Cardiac septum (tissue), 1 donor: Measurements from ENCODE around the gene SIRT2. TPM values are rescaled to one million over a fixed set of nuclear protein-coding genes. Genes with fewer than 3 reads are reported as not detected.
"Not testable (repeated sequence)": the region's sequence is repeated elsewhere in the genome, so short reads cannot be mapped to it uniquely, and the experiment has no call there.

Experiments used
- DNase-seq: peaks from one replicate; pipeline ENCODE4 v3.0.0-alpha.2; 2020; ENCODE audit warnings: low spot score
- intact Hi-C: fragments of 100-400 bp; cut with DNase I; formaldehyde crosslinking; loops from one replicate; pipeline ENCODE4 v1.14.0; 2022
- total RNA-seq: library from RNA; stranded (reverse); fragmentation: NEBNext Ultra II Directional; extraction: Animal tissue kit (Norgen Biotek cat#: 25700); gene quantifications from one replicate; pipeline ENCODE4 v1.2.1, GENCODE V29; 2021
- donor health status: DM: no; HTN: no; CAD: no.

The SIRT2 gene
- total RNA-seq, 1 donor from 2014 or later, result 49.6 TPM

DNA sequence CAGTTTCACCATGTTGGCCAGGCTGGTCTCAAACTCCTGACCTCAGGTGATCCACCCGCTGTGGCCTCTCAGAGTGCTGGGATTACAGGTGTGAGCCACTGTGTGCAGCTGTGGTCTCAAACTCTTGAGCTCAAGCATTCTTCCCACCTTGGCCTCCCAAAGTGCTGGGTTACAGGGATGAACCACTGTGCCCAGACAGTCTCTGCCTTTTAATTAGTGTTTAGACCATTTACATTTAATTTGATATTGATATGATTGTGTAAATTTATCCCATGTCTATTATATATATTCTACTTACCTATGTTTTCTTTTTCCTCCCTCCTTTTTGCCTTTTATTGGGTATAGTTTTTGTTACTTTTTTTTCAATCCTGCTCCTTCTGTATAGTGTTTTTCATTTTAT, 2.3 kb upstream of the SIRT2 start:
- no peak for DNase-seq
- intact Hi-C loops, result no loop called here

DNA sequence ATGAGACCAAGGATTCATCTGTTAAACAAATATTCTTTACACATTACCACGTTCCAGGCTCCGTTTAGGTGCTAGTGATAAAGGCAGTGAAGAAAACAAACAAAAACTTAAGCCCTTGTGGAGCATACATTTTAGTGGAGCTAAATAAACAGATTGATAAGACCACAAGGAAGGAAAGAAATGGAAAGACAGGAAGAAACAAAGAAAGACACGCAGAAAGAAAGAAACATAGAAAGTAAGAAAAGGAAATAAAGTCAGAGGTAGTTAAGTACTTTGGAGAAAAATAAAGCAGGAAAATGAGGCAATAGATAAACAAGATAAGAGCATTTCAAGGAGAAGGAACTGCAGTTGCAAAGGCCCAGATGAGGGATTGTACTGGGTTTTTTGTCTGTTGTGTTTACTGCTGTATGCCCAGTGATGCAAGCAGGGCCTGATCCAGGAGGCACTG, 1.3 kb upstream of the SIRT2 start:
- DNase-seq, result no peak
- intact Hi-C loops, result no loop called here

DNA sequence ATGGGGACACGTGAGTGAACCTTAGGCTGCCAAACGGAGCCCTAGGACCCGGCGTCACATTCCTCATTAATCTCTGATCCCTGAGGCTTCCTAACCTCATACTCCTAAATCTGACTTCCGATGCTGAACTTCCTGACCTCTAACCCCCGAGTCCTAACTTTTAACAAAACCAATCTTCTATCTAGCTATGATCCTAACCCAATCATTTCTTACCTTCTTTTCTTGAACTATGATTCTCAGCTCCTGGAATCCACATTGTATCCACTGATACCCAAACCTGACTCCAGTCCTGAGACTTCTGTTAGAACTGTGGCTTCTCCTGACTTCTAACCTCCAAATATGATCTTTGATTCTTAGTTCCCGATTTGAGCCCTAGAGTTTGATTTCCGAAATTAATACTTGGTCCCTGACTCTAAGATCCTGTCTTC, 798 bp upstream of the SIRT2 start:
- no peak for DNase-seq
- intact Hi-C loops, result no loop called here

DNA sequence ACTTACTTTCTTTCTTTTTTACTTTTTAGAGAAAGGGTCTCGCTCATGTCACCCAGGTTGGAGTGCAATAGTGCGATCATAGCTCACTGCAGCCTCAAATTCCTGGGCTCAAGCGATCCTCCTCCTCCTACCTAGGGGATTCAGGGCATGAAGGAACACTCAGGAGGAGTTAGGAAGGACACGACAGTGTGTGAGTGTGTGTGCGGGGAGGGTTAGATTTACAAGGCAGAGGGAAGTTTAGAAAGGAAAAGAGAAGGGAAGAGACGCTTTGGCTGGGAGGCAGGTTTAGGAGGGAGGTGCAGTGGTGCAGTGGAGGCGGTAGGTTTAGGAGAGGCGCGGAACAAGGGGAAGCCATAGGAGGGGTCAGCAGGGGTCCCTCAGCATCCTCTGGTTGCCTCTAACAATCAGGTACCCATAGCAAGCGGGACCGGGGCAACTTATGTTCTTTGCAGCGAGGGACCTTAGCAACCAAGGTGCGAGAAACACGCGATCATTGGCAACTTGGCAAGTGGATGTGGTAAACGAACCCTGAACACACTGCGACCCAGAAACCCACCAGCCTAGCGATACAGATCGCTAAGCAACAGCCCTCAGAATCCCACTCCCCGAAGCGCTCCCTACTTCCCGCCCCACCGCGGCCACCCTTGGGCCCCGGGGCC, 501 bp downstream of the SIRT2 start:
- intact Hi-C loops, result loop anchor here (2.0 to 5.0 kb wide), 2 partner anchors 32 to 47 kb away; partner anchors contain the start of genes MRPS12 and SARS2
- DNase-seq, result no peak

DNA sequence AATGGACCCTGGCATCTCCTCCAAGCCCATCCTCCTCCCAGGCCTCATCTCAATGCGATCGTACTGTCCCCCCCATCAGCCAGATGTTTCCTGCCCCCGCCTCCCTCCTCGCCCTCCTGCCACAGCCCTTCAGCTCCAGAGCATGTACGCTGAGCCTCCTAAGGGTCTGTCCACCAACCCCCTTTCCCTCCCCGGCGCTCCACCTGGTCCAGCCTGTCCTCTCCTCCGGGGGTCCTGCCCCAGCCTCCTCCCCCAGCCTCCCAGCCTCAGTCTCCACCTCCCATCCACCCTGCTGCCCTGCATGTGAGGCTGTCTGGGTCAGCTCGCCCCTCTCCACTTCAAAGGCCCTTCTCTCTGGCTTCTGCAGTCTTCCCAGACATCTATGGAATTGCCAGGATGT, 4.5 kb downstream of the SIRT2 start:
- DNase-seq, result no peak
- intact Hi-C loops, result loop anchor here (5.0 kb wide), 1 partner anchor 43 kb away; no protein-coding TSS in a partner anchor

DNA sequence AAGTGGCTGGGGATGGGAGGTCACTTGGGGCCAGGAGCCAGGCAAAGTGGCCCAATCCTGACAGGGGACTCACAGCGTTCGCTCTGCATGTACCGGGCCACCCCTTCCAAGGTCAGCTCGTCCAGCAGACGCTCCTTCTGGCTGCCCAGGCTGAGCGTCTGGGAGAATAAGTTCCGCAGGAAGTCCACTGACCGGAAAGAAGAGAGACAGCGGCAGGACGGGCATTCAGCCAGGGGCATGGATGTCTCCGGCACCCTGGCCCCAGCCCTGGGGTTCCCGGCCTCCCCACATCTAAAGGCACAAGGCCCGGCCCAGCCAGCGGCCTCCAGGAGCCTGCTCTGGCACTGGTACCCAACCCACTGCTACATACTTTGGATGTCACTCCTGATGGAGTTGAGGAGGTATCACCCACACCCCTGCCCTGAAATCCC, 6.1 kb downstream of the SIRT2 start:
- intact Hi-C loops, result no loop called here
- DNase-seq, result no peak

DNA sequence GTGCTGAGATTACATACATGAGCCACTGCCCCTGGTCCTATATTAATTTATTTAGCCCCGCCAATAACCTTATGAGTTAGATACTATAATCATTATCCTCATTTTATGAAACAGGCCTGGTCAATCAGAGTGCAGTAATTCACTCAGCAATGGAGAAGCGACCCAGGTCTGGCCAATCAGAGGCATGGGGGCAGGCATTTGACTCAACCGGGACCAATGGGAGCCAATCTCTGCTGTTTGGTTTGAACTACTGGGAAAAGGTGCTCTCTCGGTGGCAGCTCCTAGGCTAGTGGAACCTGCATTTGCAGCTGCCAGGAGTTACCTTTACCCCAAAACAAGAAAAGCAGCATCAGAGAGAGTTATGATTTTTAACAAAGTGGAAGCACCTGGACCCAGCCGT, 6.6 kb downstream of the SIRT2 start:
- no peak for DNase-seq
- intact Hi-C loops, result no loop called here

DNA sequence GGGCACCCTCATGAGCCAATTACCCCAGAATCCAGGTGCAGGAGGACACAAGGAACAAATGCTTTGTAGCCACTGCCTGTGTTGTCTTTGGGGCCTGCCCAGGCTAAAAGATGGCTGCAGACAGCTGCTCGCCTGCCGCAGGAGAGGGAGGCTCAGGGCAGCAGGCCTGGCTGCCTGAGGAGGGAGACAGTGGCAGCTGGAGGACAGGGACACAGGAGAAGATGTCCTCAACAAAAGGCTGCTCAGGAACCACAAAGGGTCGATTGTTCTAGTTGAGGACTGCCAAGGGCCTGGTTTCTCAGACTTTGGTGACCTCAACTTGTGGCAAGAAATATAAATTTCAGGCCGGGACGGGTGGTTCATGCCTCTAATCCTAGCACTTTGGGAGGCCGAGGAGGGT, 7.6 kb downstream of the SIRT2 start:
- intact Hi-C loops, result no loop called here
- DNase-seq, result no peak

DNA sequence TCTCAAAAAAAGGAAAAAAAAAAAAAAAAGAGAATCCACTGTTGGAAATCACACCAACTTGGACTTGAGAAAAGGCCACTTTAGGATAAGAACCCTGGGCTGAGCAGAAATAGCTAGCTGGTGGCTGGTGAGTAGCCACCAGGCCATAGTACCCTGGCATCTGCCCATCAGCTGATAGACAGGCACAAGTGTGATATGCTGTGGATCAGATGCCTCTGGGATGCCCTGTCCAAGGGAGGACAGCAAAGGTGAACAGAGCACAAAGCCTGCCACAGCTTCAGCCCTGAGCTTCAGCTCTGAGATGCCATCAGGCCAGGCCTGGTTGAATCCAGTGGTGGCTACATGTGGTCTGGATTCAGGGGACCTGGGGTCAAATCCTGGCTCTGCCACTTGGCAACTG, 8.7 kb downstream of the SIRT2 start:
- DNase-seq, result no peak
- intact Hi-C loops, result no loop called here

DNA sequence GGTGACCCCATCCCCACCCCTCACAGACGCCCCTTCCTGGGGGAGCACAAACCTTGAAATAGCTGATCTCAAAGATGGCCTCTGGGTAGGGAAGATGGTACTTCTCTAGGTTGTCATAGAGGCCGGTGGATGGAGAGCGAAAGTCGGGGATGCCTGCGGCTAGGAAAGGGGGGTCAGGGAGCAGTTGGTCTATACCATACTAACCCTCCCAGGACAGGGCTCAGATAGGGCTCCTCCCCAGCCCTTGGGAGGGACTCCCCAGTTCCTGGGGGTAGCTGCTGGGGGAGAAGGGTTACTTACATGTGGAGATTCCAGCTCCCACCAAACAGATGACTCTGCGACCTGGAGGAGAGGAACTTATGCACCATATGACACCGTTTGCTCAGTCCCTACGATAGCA, 9.6 kb downstream of the SIRT2 start:
- intact Hi-C loops, result no loop called here
- no peak for DNase-seq

DNA sequence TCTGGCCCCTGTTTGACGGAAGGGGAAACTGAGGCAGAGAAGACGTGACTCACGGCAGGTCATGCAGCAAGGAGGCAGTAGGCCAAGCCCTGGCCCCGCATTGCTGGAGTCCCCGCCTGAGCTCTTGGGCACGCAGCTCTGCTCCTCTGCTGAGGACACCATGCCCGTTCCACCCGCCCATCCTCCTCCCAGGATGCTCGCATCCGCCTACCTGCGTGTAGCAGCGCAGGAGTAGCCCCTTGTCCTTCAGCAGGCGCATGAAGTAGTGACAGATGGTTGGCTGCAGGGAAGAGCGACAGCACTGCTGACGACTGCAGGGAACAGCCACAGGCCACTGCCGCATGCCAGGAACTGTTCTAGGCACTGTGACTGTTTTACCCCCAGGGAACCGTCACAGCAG, 10.5 kb downstream of the SIRT2 start:
- intact Hi-C loops, result no loop called here
- DNase-seq, result no peak

DNA sequence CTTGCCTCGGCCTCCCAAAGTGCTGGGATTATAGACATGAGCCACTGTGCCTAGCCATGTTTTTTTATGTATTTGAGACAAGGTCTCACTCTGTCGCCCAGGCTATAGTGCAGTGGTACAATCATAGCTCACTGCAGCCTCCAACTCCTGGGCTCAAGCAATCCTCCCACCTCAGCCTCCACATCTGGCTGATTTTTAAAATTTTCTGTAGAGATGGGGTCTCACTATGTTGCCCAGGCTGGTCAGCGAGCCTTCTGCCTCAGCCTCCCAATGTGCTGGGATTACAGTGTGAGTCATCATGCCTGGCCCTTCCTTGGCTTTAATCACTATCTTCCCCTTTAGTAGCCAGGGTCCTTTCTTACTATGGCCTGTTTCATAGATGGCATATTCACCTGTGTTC, 14.7 kb downstream of the SIRT2 start:
- intact Hi-C loops, DNase-seq: not testable (repeated sequence)

DNA sequence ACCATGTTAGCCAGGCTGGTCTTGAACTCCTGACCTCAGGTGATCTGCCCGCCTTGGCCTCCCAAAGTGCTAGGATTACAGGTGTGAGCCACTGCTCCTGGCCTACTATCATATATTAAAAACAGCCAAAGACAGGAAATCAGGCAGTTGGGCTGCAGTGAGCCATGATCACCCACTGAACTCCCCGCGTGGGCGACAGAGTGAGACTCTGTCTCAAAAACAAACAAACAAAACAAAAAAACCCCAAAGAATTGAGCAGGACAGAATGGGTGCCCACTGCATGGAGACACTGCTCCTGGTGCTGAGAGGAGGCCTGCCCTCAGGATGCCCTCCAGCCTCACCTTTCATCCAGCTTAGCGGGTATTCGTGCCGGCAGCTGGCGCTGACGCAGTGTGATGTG, 16.1 kb downstream of the SIRT2 start:
- intact Hi-C loops, result no loop called here

DNA sequence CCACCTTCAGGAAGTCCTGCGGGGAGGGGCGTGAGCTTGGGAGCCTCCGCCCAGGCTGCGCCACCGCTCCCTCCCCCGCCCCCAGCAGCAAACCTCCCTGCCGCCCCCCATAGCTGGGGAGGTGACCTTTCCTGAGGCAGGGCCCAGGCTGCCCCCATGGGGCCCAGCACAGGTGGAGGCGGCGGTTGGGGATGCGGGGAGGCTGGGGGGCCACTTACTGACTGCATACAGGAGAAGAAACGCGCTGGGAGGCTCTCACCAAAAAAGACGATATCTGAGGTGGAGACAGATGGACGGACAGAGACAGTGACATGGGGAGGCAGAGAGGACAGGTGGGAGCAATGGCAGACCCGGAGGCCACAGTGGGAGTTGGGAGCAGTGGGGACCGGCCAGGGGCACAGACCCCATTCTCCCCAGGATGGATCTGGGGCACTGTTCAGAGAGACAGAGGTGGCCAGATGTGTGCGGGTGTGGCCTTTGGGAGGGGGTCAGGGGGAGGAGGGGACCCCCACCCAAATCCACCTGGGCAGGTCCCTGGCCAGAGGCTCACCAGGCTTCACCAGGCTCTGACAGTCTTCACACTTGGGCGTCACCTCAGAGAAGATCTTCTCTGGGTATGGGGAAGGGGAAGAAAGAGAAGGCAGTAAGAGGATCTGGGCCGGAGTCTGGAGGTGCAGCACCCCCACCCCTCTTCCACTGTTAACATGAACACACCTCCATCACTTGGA, 18.4 kb downstream of the SIRT2 start:
- DNase-seq, result no peak

More for the DNA sequence above, 16.1 kb downstream of the SIRT2 start:
- no peak for DNase-seq

DNA sequence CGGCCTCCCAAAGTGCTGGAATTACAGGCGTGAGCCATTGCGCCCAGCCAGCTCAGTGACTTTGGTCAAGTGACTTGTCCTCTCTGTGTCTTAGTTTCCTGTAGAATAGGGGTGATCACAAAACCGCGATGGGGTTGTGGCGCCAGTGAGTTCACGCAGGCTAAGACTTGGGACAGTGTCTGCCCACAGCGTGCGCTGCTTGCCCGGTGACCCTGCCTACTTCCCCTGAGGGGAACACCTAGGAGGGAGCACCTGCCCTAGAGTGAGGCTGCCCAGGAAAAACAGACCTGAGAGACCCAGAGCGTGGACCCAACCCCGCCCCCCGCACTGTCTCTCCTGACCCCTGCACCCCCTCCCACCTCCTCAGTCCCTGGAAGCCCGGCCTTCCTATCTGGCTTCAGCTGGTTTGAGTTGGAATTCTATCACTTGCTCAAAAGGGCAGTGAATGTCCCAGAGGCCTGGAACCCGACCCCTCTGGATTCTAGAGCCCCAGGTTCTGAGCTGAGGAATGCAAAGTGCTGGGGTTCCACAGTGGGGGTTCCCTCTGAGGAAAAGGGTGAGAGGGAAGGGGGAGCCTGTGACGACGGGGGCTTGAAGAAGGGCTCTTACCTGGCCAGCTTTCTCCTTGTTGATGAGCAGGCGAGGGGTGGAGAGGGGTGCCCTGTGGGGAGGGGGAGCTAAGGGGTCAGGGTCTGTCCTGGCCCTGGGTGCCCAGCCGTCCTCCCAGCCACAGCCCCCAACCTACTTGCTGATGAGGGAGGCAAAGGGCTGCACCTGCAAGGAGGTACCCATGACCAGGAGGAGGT, 19.1 kb downstream of the SIRT2 start:
- no peak for DNase-seq

More for the DNA sequence above, 18.4 kb downstream of the SIRT2 start:
- intact Hi-C loops, result no loop called here

DNA sequence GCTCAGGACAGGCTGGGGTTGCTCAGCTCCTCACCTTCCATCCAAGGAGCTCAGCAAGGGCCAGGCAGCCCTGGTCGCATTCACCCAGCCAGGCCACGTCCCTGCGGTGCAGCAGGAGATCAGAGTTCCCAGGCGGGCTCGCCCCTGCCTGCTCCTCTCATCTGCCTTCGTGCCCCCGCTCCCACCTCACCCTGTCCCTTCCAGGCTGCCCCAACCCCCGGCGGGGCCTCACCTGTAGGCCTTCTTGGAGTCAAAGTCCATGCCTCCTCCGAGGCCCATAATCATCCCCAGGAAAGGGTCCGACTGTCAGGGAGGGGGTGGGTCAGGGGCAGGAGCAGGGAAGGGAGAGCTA, 20.0 kb downstream of the SIRT2 start:
- intact Hi-C loops, result no loop called here
- DNase-seq, result no peak

More for the DNA sequence above, 19.1 kb downstream of the SIRT2 start:
- intact Hi-C loops, result no loop called here

DNA sequence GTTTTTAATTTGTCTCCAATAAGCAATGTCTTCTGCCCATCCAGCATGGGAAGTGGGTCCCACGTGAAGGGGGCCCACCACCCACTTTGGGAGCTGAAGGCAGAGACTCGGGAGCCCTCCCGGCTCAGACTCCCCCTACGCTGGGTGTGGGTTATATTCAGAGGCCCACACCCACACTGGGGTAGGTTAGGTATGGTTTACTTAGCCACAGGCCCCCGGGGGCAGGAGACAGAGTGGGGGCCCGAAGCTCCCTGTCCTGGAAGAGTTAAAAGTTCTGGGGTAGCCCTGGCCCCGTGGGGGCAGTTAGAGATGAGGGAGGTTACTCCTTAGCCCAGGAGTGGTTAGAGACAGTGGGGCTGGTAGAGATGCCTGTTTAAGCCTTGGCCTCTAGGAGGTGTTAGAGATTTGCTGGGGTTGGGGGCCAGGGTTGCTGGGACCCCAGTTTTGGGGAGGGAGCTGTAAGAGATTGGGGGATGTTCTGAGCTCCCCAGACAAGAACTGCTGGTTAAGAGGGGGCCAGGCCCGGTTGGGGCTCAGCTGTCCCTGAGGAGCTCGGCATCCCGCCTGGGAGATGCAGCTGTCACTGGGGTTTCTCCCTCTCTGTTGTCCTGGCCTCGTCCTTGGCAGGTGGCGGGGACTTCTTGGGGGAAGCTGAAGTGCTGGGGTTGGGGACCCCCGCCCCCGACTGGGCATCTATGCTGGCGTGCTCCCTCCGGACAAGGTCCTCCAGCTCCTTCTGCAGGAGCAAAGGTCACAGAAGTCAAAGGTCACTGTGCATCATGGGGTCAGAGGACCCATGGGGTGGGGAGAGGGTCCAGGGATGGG, 20.6 kb downstream of the SIRT2 start:
- intact Hi-C loops, result no loop called here
- DNase-seq, result no peak

DNA sequence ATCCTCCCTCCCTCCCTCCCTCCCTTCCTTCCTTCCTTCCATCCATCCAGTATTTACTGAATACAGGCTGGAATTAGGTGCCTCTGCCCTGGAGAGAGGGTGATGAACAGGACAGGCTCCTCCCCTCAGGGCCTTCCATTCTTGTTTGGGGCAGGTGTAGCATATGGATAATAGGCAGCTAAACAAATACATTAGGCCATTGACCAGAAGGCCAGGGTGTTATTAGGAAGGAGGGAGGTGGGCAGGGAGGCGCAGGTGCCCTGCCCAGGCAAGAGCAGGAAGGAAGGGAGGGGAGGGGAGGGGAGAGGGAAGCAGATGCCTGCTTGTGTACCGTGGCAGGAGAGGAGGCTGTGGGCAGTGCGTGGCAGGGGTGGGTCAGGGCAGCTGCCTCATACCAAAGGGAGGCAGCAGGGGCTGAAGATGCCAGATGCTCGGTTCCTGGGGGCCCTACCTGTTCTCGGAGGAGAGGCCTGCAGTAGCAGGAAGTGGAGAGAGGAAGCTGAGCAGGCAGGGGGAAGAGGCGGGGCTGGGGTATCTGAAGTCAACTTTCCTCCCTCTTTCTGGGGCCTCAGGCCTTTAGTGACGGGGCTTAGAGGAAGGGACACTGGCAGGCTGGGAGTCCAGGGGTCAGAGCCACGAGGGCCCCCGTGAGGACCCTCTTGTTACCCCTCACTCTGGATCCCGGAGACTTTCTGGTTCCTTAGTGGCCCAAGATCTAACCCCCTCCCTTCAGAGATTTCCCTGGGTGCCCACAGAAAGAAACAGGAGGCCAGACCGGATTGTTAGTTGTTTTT, 21.4 kb downstream of the SIRT2 start, which contains the start of gene RINL:
RINL (minus strand) TSS at position 495 of the 794 bp plus-strand sequence. CDS start 1,533 bp downstream, outside the sequence.
- intact Hi-C loops, result no loop called here
- peak; percentile 84 for DNase-seq
